ENCODE measurements around the gene LYRM2. TPM values are rescaled to one million over a fixed set of nuclear protein-coding genes. Genes with fewer than 3 reads are reported as not detected.
A peak's percentile ranks its signal among the peaks of the same experiment; 100 is the strongest.
"Not testable (repeated sequence)": the region's sequence is repeated elsewhere in the genome, so short reads cannot be mapped to it uniquely, and the experiment has no call there.

LYRM2 gene
- polyA plus RNA-seq, 1 donor from 2014 or later, result 77.2 TPM

DNA sequence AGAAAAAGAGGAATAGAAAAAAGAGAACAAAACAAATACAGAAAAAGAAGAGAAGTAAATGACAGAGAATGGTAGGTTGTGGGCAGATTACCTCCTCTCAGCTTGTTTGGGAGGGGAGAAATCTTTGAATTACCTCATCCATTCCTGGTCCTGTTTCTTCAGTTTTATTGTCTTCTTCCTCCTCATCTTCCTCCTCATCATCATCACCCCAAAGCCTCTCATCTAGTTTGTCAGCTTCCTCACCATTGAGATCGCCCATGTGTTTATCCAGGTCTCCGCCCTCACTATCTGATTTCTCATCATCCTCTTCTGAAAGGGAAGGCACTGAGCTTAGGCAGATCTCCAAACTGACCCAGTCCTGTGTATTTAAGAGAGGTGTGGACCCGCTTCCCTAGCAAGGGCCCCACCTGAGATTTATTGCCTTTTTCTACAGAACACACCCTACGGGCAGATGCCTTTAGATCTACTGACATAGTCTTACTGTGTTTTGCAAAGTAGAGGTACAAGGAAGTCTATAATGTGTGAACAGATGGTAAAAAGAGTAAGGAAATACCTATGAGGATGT is 24.2 kb upstream of the LYRM2 start:
- Mint-ChIP-seq H3K4me3 (no peak overlapping the region), H3K4me1 (peaks cover 0 to 2% (median 0%) of the 10 kb centered on the region in 3 donors), H3K9me3 (no peaks in the 10 kb centered on the region), H3K36me3 (peaks cover 6% of the 10 kb centered on the region), H3K27me3 (no peaks in the 10 kb centered on the region), H3K27ac (peak overlapping the region in 1 of 3 donors; percentile 49)

DNA sequence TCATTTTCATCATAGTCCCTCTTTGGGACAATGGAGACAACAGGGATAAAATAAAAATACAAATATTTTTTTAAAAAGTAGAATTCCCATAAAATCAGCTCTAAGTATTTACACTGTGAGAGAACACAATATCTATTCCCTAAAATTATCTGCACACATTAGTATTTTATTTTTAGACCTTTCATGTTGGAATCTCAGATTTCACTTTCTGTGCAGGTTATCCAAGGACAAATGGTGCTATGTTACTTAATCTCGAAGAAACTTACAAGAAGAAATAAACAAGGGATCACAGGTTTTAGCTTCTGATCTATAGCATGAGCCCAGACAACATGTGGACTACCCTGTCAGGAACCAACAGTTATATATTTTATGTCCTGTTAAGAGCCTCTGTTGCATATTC is 23.0 kb upstream of the LYRM2 start:
- no peak overlapping the region for H3K4me3 Mint-ChIP-seq
- peak overlapping the region in 1 of 3 donors; percentile 47 for H3K27ac Mint-ChIP-seq
- no peaks in the 10 kb centered on the region for H3K27me3 Mint-ChIP-seq
- H3K9me3 Mint-ChIP-seq, result no peaks in the 10 kb centered on the region
- peaks cover 10% of the 10 kb centered on the region for H3K36me3 Mint-ChIP-seq
- H3K4me1 Mint-ChIP-seq, result peaks cover 0 to 2% (median 0%) of the 10 kb centered on the region in 3 donors

DNA sequence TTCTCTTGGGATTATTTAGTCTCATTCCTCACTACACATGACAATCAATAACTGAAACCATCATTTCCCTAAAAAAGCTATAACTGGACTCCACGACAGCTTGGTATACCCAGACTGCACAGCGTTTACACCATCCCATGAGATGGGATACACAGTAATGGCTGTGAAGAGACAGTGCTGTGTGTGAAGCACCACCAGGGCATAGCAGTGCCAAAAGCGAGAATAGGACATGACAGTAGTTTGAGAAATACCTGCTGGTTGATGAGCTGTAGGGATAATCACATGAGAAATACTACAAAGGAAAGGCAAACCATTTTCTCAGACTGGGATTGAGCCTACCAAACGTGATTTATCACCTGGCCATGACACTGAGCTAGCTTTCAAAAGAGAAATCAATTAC is 22.4 kb upstream of the LYRM2 start:
- peaks cover 10% of the 10 kb centered on the region for H3K36me3 Mint-ChIP-seq
- H3K4me1 Mint-ChIP-seq, result peaks cover 0 to 2% (median 0%) of the 10 kb centered on the region in 3 donors
- H3K27me3 Mint-ChIP-seq, result no peaks in the 10 kb centered on the region
- no peaks in the 10 kb centered on the region for H3K9me3 Mint-ChIP-seq
- H3K27ac Mint-ChIP-seq, result no peak overlapping the region
- no peak overlapping the region for H3K4me3 Mint-ChIP-seq

DNA sequence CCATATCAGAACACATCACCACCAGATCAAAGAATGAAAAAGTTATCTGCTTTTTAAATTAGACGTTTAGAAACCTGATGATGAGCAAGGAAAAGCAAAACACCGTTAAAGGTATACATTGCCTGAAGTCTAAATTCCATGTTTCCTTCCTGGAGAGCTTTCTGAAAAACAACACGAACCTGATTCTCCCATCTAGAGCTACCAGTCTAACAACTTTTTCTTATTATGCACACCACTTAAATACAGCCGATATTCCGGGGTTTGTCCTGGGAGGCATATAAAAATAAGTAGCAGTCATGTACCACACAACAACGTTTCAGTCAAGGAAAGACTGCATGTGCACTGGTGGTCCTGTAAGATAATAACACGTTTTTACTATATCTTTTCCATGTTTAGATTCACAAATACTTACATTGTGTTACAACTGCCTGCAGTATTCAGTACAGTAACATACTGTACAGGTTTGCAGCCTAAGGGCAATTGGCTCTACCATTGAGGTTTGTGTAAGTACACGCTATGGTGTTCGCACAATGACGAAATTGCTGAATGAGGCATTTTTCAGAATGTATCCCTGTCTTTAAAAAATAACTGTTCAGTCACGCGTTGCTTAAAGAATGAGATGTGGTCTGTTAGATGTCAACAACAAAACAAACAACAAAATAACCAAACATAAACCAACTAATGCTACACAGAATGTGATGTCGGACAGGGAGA is 19.1 kb upstream of the LYRM2 start:
- Mint-ChIP-seq H3K4me3 (no peak overlapping the region), H3K9me3 (no peaks in the 10 kb centered on the region), H3K36me3 (peaks cover 5% of the 10 kb centered on the region), H3K4me1 (no peaks in the 10 kb centered on the region), H3K27ac (peak overlapping the region in 1 of 3 donors; percentile 44), H3K27me3 (no peaks in the 10 kb centered on the region)

- Mint-ChIP-seq H3K4me1 (no peaks in the 10 kb centered on the region), H3K9me3 (no peaks in the 10 kb centered on the region), H3K27ac (no peak overlapping the region), H3K36me3 (peaks cover 6% of the 10 kb centered on the region), H3K4me3 (no peak overlapping the region), H3K27me3 (no peaks in the 10 kb centered on the region)
Observed at GRCh38 chr6:89655122-89655521, 16.6 kb upstream of the LYRM2 start.

DNA sequence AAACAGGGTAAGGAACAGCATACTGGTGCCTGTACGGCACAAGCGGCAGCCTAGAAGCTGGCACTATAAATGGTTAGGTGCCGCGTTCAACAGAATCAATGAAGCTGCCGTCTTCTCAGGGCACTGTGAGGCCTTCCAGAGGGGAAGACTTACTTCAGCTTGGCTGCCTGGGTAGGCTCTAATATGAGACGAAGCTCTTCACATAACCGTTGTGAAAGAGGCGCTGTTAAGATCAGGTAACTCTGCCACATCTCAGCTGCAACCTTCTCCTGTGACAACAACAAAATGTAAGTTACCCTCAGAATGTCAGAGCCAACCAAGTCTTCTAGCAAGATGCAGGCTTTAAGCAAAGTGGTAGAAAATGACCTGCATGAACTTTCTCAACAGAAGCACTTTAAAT is 12.0 kb upstream of the LYRM2 start:
- no peak overlapping the region for H3K27ac Mint-ChIP-seq
- H3K36me3 Mint-ChIP-seq, result peaks cover 9% of the 10 kb centered on the region

GRCh38 chr6:89649682-89650081 is 11.1 kb upstream of the LYRM2 start:
- H3K27ac Mint-ChIP-seq, result no peak overlapping the region
- H3K9me3 Mint-ChIP-seq, result no peaks in the 10 kb centered on the region
- H3K36me3 Mint-ChIP-seq, result peaks cover 9% of the 10 kb centered on the region
- no peak overlapping the region for H3K4me3 Mint-ChIP-seq
- H3K27me3 Mint-ChIP-seq, result no peaks in the 10 kb centered on the region
- peaks cover 0 to 2% (median 0%) of the 10 kb centered on the region in 3 donors for H3K4me1 Mint-ChIP-seq

More for the DNA sequence above, 12.0 kb upstream of the LYRM2 start:
- H3K4me3 Mint-ChIP-seq, result no peak overlapping the region
- no peaks in the 10 kb centered on the region for H3K9me3 Mint-ChIP-seq
- H3K27me3 Mint-ChIP-seq, result no peaks in the 10 kb centered on the region
- peaks cover 0 to 2% (median 0%) of the 10 kb centered on the region in 3 donors for H3K4me1 Mint-ChIP-seq

DNA sequence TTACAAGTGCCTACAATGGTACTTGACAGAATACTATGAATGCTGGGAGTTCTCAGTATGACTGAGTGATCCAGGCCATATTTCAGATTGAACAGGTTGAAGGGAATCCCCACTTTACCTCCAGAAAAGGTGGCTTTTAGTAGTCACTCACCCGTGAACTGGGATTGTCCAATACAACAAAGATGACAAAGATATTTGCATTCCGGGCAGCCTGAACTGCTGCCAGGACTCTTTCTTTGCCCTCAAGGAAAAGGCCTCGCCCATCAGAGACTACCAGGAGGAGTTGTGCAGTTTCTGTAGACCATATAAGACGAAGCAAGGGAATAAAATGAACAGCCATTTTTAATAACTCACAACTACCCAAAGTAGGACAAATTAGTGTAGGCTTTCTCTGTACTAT is 6.3 kb upstream of the LYRM2 start:
- no peak overlapping the region for H3K4me3 Mint-ChIP-seq
- H3K9me3 Mint-ChIP-seq, result no peaks in the 10 kb centered on the region
- no peak overlapping the region for H3K27ac Mint-ChIP-seq
- peaks cover 9% of the 10 kb centered on the region for H3K36me3 Mint-ChIP-seq
- H3K27me3 Mint-ChIP-seq, result no peaks in the 10 kb centered on the region
- H3K4me1 Mint-ChIP-seq, result peaks cover 0 to 2% (median 2%) of the 10 kb centered on the region in 3 donors

DNA sequence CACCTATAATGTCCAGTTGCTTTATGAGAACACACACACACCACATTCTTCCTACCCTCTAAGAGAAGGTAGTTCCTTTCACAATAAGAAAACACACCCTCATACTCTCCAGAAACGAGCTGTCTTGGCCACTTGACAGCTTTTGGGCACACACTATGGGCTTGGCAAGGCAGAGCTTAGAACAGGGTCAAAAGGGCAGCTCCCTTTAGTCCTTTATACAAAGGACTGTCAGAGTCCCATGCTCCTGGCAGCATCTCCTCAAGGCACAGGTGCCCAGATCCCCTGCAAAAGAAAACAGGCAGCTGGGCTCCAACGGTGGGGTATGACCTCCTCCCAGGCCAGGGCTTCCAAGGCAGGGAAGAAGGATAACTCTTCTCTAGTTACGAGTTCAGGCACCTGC is 4.9 kb upstream of the LYRM2 start:
- Mint-ChIP-seq H3K36me3 (peaks cover 10% of the 10 kb centered on the region), H3K4me3 (no peak overlapping the region), H3K27ac (no peak overlapping the region), H3K4me1 (peaks cover 6 to 11% (median 10%) of the 10 kb centered on the region in 3 donors), H3K27me3 (no peaks in the 10 kb centered on the region), H3K9me3 (no peaks in the 10 kb centered on the region)

- Mint-ChIP-seq H3K4me1 (peaks cover 9 to 14% (median 14%) of the 10 kb centered on the region in 3 donors), H3K36me3 (peaks cover 10% of the 10 kb centered on the region), H3K9me3 (no peaks in the 10 kb centered on the region), H3K4me3 (no peak overlapping the region), H3K27ac (no peak overlapping the region), H3K27me3 (no peaks in the 10 kb centered on the region)
Observed at GRCh38 chr6:89642956-89643355, 4.4 kb upstream of the LYRM2 start.

GRCh38 chr6:89641581-89641980 is 3.0 kb upstream of the LYRM2 start:
- Mint-ChIP-seq H3K4me3 (peak overlapping the region in 1 of 4 donors; percentile 71), H3K4me1 (peaks cover 16 to 19% (median 16%) of the 10 kb centered on the region in 3 donors), H3K27ac (peak overlapping the region in 1 of 3 donors; percentile 66)
- not testable (repeated sequence) for H3K9me3 Mint-ChIP-seq, H3K36me3 Mint-ChIP-seq, H3K27me3 Mint-ChIP-seq

GRCh38 chr6:89640804-89641203 is 2.3 kb upstream of the LYRM2 start:
- Mint-ChIP-seq H3K27ac (peak overlapping the region in 1 of 3 donors; percentile 84), H3K4me3 (peak overlapping the region in 1 of 4 donors; percentile 71), H3K36me3 (peaks cover 3% of the 10 kb centered on the region), H3K9me3 (no peaks in the 10 kb centered on the region), H3K4me1 (peaks cover 16 to 26% (median 18%) of the 10 kb centered on the region in 3 donors), H3K27me3 (no peaks in the 10 kb centered on the region)

DNA sequence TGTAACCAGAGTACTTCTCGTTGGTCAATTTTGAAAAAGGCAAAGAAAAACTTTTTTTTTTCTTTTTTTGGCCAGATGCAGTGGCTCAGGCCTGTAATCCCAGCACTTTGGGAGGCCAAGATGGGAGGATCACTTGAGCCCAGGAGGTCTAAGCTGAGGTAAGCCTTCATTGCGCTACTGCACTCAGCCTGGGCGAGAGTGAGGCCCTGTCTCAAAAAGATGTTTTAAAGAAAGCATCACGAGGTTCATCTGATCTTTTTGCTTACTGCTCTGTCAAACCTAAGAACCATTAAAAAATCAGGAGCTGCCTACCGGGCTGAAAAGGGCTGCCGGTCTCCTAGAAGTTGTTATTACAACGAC is 607 bp downstream of the LYRM2 start:
- H3K36me3 Mint-ChIP-seq, result peaks cover 3% of the 10 kb centered on the region
- H3K4me1 Mint-ChIP-seq, result peaks cover 16 to 29% (median 22%) of the 10 kb centered on the region in 3 donors
- H3K4me3 Mint-ChIP-seq, result peak overlapping the region; percentile 96 to 98 (median 98)
- no peaks in the 10 kb centered on the region for H3K9me3 Mint-ChIP-seq
- H3K27me3 Mint-ChIP-seq, result no peaks in the 10 kb centered on the region
- peak overlapping the region; percentile 97 to 100 (median 99) for H3K27ac Mint-ChIP-seq

GRCh38 chr6:89636412-89636811 is 2.1 kb downstream of the LYRM2 start:
- not testable (repeated sequence) for H3K36me3 Mint-ChIP-seq, H3K27me3 Mint-ChIP-seq, H3K9me3 Mint-ChIP-seq
- Mint-ChIP-seq H3K4me3 (peak overlapping the region in 1 of 4 donors; percentile 81), H3K4me1 (peaks cover 15 to 29% (median 22%) of the 10 kb centered on the region in 3 donors), H3K27ac (peak overlapping the region in 2 of 3 donors; percentile 56 to 59)

GRCh38 chr6:89630488-89630887 is 8.1 kb downstream of the LYRM2 start:
- Mint-ChIP-seq H3K27me3 (no peaks in the 10 kb centered on the region), H3K4me3 (no peak overlapping the region), H3K4me1 (peaks cover 0 to 1% (median under 1%) of the 10 kb centered on the region in 3 donors), H3K9me3 (no peaks in the 10 kb centered on the region), H3K27ac (peak overlapping the region in 1 of 3 donors; percentile 44), H3K36me3 (peaks cover 9% of the 10 kb centered on the region)

DNA sequence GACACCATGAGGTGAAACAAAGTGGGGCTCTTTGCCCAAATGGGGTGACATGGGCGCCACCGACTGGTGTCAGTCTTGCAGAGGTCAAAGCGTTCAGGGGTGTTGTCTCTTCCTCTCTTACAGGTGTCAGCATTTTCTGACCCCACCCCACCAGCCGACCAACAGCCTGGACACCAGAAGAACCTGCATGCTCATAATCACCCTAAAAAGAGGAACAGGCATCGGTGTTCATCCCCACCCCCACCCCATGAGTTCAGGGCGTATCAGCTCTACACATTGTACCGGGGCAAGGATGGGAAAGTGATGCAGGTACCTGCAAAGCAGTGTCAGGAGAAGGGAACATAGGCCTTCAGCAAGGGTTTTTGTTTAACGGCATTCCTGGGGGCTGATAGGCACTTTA is 14.8 kb downstream of the LYRM2 start:
- Mint-ChIP-seq H3K27me3 (no peaks in the 10 kb centered on the region), H3K4me1 (peaks cover 0 to 3% (median 0%) of the 10 kb centered on the region in 3 donors), H3K36me3 (peaks cover 9% of the 10 kb centered on the region), H3K4me3 (peak overlapping the region in 1 of 4 donors; percentile 76), H3K27ac (peak overlapping the region in 1 of 3 donors; percentile 86), H3K9me3 (no peaks in the 10 kb centered on the region)
